CD14-positive monocyte (primary cell): ENCODE measurements around the gene ADCY2. TPM values are rescaled to one million over a fixed set of nuclear protein-coding genes. Genes with fewer than 3 reads are reported as not detected.

Source experiments
- DNase-seq, 3 donors: peaks; one replicate each; pipeline ENCODE4 v3.0.0-alpha.2; 2011 to 2022
- H2AFZ ChIP-seq: 2 replicates; pipeline ENCODE4 v1.6.0; 2012; ENCODE audit warnings: mild to moderate bottlenecking, low read depth, low read length, inconsistent platforms; ENCODE audit not compliant: insufficient read depth, poor library complexity, severe bottlenecking
- H3K27ac ChIP-seq, 2 donors: 1 replicate in 1 of 2; 2 replicates in 1 of 2; pipeline ENCODE4 v1.5.1; 2012 to 2013; ENCODE audit warnings: low read length in 2 of 2, control low read depth in 1 of 2, inconsistent platforms in 1 of 2, low read depth in 1 of 2, mild to moderate bottlenecking in 1 of 2
- H3K27me3 ChIP-seq, 2 donors: one replicate each; pipeline versions ENCODE4 v1.6.0 to v1.6.1; 2011 to 2013; ENCODE audit warnings: low read length in 2 of 2; ENCODE audit not compliant: control insufficient read depth in 2 of 2, insufficient read depth in 2 of 2
- H3K36me3 ChIP-seq, 2 donors: replicated peaks in 1 of 2; 1 replicate in 1 of 2; 2 replicates in 1 of 2; pipeline versions ENCODE4 v1.5.1 to v1.6.1; 2012 to 2013; ENCODE audit warnings: low read length in 2 of 2, control low read depth in 1 of 2, inconsistent platforms in 1 of 2, mild to moderate bottlenecking in 1 of 2; ENCODE audit not compliant: insufficient read depth in 2 of 2, control insufficient read depth in 1 of 2
- H3K4me1 ChIP-seq, 2 donors: 1 replicate in 1 of 2; 2 replicates in 1 of 2; pipeline versions ENCODE4 v1.5.1 to v1.6.1; 2012 to 2013; ENCODE audit warnings: low read length in 2 of 2, control low read depth in 1 of 2, inconsistent platforms in 1 of 2, mild to moderate bottlenecking in 1 of 2, moderate library complexity in 1 of 2; ENCODE audit not compliant: insufficient read depth in 2 of 2, control insufficient read depth in 1 of 2
- H3K4me2 ChIP-seq: replicated peaks from 2 replicates; pipeline ENCODE3; 2012; ENCODE audit warnings: low read length, moderate library complexity, mild to moderate bottlenecking; ENCODE audit not compliant: poor library complexity, severe bottlenecking; ENCODE audit errors: extremely low read depth
- H3K4me3 ChIP-seq, 3 experiments: fragments of 200-600 bp in 1 of 3; sonication (generic) in 1 of 3; replicated peaks in 1 of 3; 1 replicate in 2 of 3; 2 replicates in 1 of 3; pipeline ENCODE4 v1.5.1; 2011 to 2013; ENCODE audit warnings: low read length in 3 of 3, mild to moderate bottlenecking in 3 of 3, control low read depth in 2 of 3, low read depth in 2 of 3, inconsistent platforms in 1 of 3, moderate library complexity in 1 of 3
- H3K79me2 ChIP-seq: 2 replicates; pipeline ENCODE4 v1.6.0; 2012; ENCODE audit warnings: mild to moderate bottlenecking, control low read depth, inconsistent platforms, low read length, moderate library complexity; ENCODE audit not compliant: insufficient read depth
- H3K9ac ChIP-seq: 2 replicates; pipeline ENCODE4 v1.6.0; 2017; ENCODE audit warnings: low read length, mild to moderate bottlenecking; ENCODE audit not compliant: insufficient read depth, poor library complexity, severe bottlenecking
- H3K9me3 ChIP-seq, 2 donors: replicated peaks in 1 of 2; 1 replicate in 1 of 2; 2 replicates in 1 of 2; pipeline versions ENCODE4 v1.5.1 to v1.6.1; 2012 to 2013; ENCODE audit warnings: low read length in 2 of 2, control low read depth in 1 of 2; ENCODE audit not compliant: control insufficient read depth in 1 of 2, insufficient read depth in 1 of 2
- H4K20me1 ChIP-seq: 2 replicates; pipeline ENCODE4 v1.6.0; 2012; ENCODE audit warnings: mild to moderate bottlenecking, low read length, control low read depth, moderate library complexity; ENCODE audit not compliant: insufficient read depth
- H3K27ac Mint-ChIP-seq, 7 donors: one replicate each; pipeline ENCODE4 v1.8.0; 2020; ENCODE audit warnings: mild to moderate bottlenecking in 7 of 7, mixed read lengths in 7 of 7, moderate library complexity in 6 of 7, inconsistent platforms in 2 of 7
- H3K27me3 Mint-ChIP-seq, 3 donors: one replicate each; pipeline ENCODE4 v1.8.0; 2021 to 2022; ENCODE audit warnings: low read depth in 3 of 3, mild to moderate bottlenecking in 3 of 3, mixed read lengths in 3 of 3, moderate library complexity in 3 of 3, inconsistent platforms in 1 of 3
- H3K36me3 Mint-ChIP-seq, 2 donors: one replicate each; pipeline ENCODE4 v1.8.0; 2020; ENCODE audit warnings: mixed read lengths in 2 of 2, inconsistent platforms in 1 of 2, mild to moderate bottlenecking in 1 of 2
- H3K4me1 Mint-ChIP-seq: one replicate; pipeline ENCODE4 v1.8.0; 2020; ENCODE audit warnings: mild to moderate bottlenecking, mixed read lengths
- H3K4me3 Mint-ChIP-seq, 2 donors: one replicate each; pipeline ENCODE4 v1.8.0; 2020; ENCODE audit warnings: mild to moderate bottlenecking in 2 of 2, mixed read lengths in 2 of 2, moderate library complexity in 1 of 2
- H3K9me3 Mint-ChIP-seq, 7 donors: one replicate each; pipeline ENCODE4 v1.8.0; 2020 to 2022; ENCODE audit warnings: mixed read lengths in 7 of 7, mild to moderate bottlenecking in 6 of 7, moderate library complexity in 6 of 7, inconsistent platforms in 2 of 7
- WGBS: methylation state at CpG from one replicate; pipeline ENCODE4 v1.1.5; 2013; ENCODE audit warnings: missing lambda C conversion rate; ENCODE audit not compliant: insufficient coverage; 5-methylcytosine and 5-hydroxymethylcytosine counted together
- intact Hi-C, 2 donors: fragments of 100-400 bp; cut with micrococcal nuclease; formaldehyde crosslinking; loops; one replicate each; pipeline versions ENCODE4 v1.15.0 to v1.15.1; 2023
- polyA plus RNA-seq, 3 donors: library from polyadenylated mRNA; depleted of rRNA in 1 of 3; unstranded in 2 of 3; stranded (reverse) in 1 of 3; fragments of 300-500 nt in 2 of 3; fragments of >200 nt in 1 of 3; fragmentation: Illumina TruSeq in 2 of 3; gene quantifications; 1 replicate in 2 of 3; 2 replicates in 1 of 3; pipeline ENCODE4 v1.2.3, GENCODE V29; 2012 to 2021
- TF ChIP-seq, protein P1 (sequence below): fragments of 200-600 bp; IDR thresholded peaks from one replicate; pipeline ENCODE4 v1.8.0; 2022; ENCODE audit warnings: antibody characterized with exemption, mild to moderate bottlenecking

Gene ADCY2
- polyA plus RNA-seq, 3 donors = not detected

DNA sequence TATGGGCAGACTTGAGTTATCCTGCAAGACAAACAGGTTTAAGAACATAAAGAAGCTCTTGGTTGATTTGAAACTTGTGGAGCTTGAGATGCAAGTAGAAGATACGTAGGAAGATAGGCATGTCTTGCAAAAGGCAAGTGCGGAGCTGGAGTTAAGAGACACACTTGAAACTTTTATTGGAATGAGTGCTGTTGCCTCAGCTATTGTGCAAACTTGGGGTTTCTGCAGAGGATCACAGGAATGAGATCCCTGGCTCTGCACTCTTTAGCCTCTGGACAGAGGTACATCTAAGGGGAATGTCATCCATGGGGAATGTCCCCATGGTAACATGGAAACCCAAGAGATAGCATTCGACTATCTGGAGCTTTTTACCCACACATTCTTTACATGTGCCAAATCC lies 121.1 kb downstream of the ADCY2 start:
- H3K4me3 ChIP-seq = no peak overlapping the region
- intact Hi-C loops = no loop called here
- H3K79me2 ChIP-seq = no peaks in the 10 kb centered on the region
- DNase-seq = no peak
- H4K20me1 ChIP-seq = no peaks in the 10 kb centered on the region
- no peaks in the 10 kb centered on the region for H3K36me3 Mint-ChIP-seq
- H3K4me3 Mint-ChIP-seq = no peak overlapping the region
- no peak overlapping the region for H3K9ac ChIP-seq
- TF ChIP-seq, protein P1, sequence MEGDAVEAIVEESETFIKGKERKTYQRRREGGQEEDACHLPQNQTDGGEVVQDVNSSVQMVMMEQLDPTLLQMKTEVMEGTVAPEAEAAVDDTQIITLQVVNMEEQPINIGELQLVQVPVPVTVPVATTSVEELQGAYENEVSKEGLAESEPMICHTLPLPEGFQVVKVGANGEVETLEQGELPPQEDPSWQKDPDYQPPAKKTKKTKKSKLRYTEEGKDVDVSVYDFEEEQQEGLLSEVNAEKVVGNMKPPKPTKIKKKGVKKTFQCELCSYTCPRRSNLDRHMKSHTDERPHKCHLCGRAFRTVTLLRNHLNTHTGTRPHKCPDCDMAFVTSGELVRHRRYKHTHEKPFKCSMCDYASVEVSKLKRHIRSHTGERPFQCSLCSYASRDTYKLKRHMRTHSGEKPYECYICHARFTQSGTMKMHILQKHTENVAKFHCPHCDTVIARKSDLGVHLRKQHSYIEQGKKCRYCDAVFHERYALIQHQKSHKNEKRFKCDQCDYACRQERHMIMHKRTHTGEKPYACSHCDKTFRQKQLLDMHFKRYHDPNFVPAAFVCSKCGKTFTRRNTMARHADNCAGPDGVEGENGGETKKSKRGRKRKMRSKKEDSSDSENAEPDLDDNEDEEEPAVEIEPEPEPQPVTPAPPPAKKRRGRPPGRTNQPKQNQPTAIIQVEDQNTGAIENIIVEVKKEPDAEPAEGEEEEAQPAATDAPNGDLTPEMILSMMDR = no peak
- H3K4me1 ChIP-seq = no peaks in the 10 kb centered on the region
- H3K9me3 Mint-ChIP-seq = no peaks in the 10 kb centered on the region
- no peaks in the 10 kb centered on the region for H3K36me3 ChIP-seq
- H3K9me3 ChIP-seq = no peaks in the 10 kb centered on the region
- H3K27me3 Mint-ChIP-seq = no peaks in the 10 kb centered on the region
- no peak overlapping the region for H3K4me2 ChIP-seq
- H3K4me1 Mint-ChIP-seq = no peaks in the 10 kb centered on the region
- H3K27ac ChIP-seq = no peak overlapping the region
- H3K27me3 ChIP-seq = no peaks in the 10 kb centered on the region
- no peak overlapping the region for H2AFZ ChIP-seq
- 88% methylated on average over 2 of the region's 3 CpGs for WGBS
- H3K27ac Mint-ChIP-seq = no peak overlapping the region

DNA sequence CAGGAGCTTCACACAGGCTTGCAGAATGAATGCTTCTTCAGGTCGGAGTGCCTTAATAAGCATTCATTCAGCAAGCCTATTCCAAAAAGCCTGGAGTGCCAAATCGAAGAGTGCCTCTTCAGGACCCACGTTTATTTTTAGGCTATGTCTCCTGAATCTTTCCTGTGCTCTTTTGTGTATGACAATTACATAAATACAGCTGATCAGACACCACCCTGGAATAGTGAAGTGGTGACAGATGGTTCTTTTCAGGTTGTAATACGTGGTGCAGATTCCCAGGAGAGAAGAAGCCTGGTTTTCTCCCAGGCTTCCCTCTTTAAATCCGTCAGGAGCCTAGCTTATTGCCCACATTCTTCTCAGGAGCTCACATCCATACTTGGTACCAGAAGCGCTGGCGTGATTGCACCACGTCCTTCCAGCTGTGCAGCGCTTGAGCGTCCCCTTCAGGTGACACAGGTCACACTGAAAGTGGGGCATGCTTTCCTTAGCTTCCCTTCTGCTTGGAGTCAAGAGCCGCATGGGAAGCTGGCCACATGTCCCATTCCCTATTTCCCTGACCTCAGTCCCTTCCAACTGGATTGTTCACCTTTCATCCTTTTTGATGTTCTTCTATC lies 123.1 kb downstream of the ADCY2 start:
- Histone ChIP-seq H4K20me1 (no peaks in the 10 kb centered on the region), H3K27me3 (no peaks in the 10 kb centered on the region), H3K9ac (no peak overlapping the region), H3K79me2 (no peaks in the 10 kb centered on the region), H2AFZ (no peak overlapping the region), H3K4me3 (no peak overlapping the region), H3K4me1 (no peaks in the 10 kb centered on the region), H3K36me3 (no peaks in the 10 kb centered on the region), H3K27ac (no peak overlapping the region), H3K4me2 (no peak overlapping the region), H3K9me3 (no peaks in the 10 kb centered on the region)
- WGBS = 54% methylated on average over 8 of the region's 11 CpGs
- Mint-ChIP-seq H3K36me3 (no peaks in the 10 kb centered on the region), H3K9me3 (no peaks in the 10 kb centered on the region), H3K27ac (no peak overlapping the region), H3K4me1 (no peaks in the 10 kb centered on the region), H3K4me3 (no peak overlapping the region), H3K27me3 (no peaks in the 10 kb centered on the region)
- TF ChIP-seq, protein P1 = no peak
- intact Hi-C loops = no loop called here
- no peak for DNase-seq
